Thyroid gland (tissue), 4 donors: ENCODE data around the gene TLCD1.

Source experiments
- CTCF ChIP-seq, 6 experiments: fragments of 200-600 bp in 3 of 6; fragments of 450-650 bp in 3 of 6; sonication (generic) in 3 of 6; IDR thresholded peaks; one replicate each; pipeline ENCODE4 v1.5.1; 2016 to 2019; ENCODE audit warnings: antibody characterized with exemption in 6 of 6, mild to moderate bottlenecking in 2 of 6, inconsistent platforms in 1 of 6, moderate library complexity in 1 of 6
- POLR2A ChIP-seq, 2 donors: fragments of 450-650 bp; IDR thresholded peaks; one replicate each; pipeline ENCODE4 v1.6.1; 2017; ENCODE audit warnings: antibody characterized with exemption in 2 of 2, mild to moderate bottlenecking in 2 of 2, moderate library complexity in 1 of 2

DNA sequence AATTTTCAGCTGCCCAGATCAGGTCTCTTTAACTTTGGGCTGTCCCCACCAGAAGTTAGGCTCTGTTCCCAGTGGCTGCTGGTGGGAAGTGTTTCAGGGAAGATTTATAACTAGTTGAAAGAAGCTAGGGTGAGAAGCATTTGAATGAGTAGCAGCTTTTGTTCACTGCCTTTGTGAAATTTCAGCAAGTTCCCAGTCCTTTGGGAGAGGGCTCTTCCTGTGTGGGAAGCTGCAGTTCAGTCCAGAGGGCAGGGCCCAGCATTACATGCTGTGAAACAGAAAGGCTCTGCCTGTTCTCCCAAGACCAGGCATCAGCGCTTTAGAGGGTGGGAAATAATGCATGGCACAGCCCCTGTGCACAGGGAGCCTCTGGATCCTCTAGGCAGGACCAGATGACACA is 32.2 kb downstream of the TLCD1 start:
- no peak for TF ChIP-seq POLR2A (IDR thresholded peaks at IDR 0.05)
- no peak for TF ChIP-seq CTCF (IDR thresholded peaks at IDR 0.05)
